Keratinocyte (primary cell): ENCODE data around the gene CASR.

Experiments
- EZH2 ChIP-seq: IDR thresholded peaks from one replicate; pipeline ENCODE4 v1.6.1; 2012; ENCODE audit warnings: inconsistent platforms, mild to moderate bottlenecking, low read length, moderate library complexity
- TF ChIP-seq, protein P1 (sequence below), 3 experiments: IDR thresholded peaks in 1 of 3; conservative IDR thresholded peaks in 1 of 3; optimal IDR thresholded peaks in 1 of 3; 2 replicates in 2 of 3; 3 replicates in 1 of 3; pipeline versions ENCODE3 to v1.5.1; 2011; ENCODE audit warnings: low read length in 3 of 3, mild to moderate bottlenecking in 3 of 3, moderate library complexity in 2 of 3, control low read depth in 1 of 3, inconsistent platforms in 1 of 3; ENCODE audit not compliant: insufficient read depth in 2 of 3; ENCODE audit errors: extremely low read depth in 1 of 3

- TF ChIP-seq, protein P1, sequence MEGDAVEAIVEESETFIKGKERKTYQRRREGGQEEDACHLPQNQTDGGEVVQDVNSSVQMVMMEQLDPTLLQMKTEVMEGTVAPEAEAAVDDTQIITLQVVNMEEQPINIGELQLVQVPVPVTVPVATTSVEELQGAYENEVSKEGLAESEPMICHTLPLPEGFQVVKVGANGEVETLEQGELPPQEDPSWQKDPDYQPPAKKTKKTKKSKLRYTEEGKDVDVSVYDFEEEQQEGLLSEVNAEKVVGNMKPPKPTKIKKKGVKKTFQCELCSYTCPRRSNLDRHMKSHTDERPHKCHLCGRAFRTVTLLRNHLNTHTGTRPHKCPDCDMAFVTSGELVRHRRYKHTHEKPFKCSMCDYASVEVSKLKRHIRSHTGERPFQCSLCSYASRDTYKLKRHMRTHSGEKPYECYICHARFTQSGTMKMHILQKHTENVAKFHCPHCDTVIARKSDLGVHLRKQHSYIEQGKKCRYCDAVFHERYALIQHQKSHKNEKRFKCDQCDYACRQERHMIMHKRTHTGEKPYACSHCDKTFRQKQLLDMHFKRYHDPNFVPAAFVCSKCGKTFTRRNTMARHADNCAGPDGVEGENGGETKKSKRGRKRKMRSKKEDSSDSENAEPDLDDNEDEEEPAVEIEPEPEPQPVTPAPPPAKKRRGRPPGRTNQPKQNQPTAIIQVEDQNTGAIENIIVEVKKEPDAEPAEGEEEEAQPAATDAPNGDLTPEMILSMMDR (optimal IDR thresholded peaks at IDR 0.05 in 1 of 3, IDR thresholded peaks at IDR 0.05 in 1 of 3, conservative IDR thresholded peaks at IDR 0.05 in 1 of 3; ENCODE audit: extremely low read depth in 1 of 3, insufficient read depth in 2 of 3, low read length in 3 of 3) = no peak
- no peak for TF ChIP-seq EZH2
Measured at GRCh38 chr3:122239112-122239511, 55.6 kb downstream of the CASR start.
